Endodermal cell (in vitro differentiated cells): Measurements from ENCODE around the gene LLGL2. TPM values are rescaled to one million over a fixed set of nuclear protein-coding genes. Genes with fewer than 3 reads are reported as not detected.

Experiments
- DNase-seq: peaks from one replicate; pipeline ENCODE4 v3.0.0-alpha.2; 2017
- H3K27ac ChIP-seq: 2 replicates; pipeline ENCODE4 v1.5.1; 2013; ENCODE audit warnings: mild to moderate bottlenecking, low read depth, low read length, moderate library complexity
- H3K27me3 ChIP-seq: 2 replicates; pipeline ENCODE4 v1.6.1; 2013; ENCODE audit warnings: mild to moderate bottlenecking, low read length, moderate library complexity; ENCODE audit not compliant: insufficient read depth, control insufficient read depth, poor library complexity, severe bottlenecking
- H3K36me3 ChIP-seq: 2 replicates; pipeline ENCODE4 v1.7.0; 2013; ENCODE audit warnings: mild to moderate bottlenecking, low read length, moderate library complexity; ENCODE audit not compliant: control insufficient read depth, insufficient read depth
- H3K4me1 ChIP-seq: one replicate; pipeline ENCODE4 v1.7.0; 2013; ENCODE audit warnings: low read length; ENCODE audit not compliant: control insufficient read depth, insufficient read depth
- H3K4me3 ChIP-seq: 2 replicates; pipeline ENCODE4 v1.5.1; 2013; ENCODE audit warnings: mild to moderate bottlenecking, low read length, moderate library complexity
- H3K9ac ChIP-seq: 2 replicates; pipeline ENCODE4 v1.6.1; 2013; ENCODE audit warnings: mild to moderate bottlenecking, low read length, moderate library complexity; ENCODE audit not compliant: poor library complexity, severe bottlenecking; ENCODE audit errors: extremely low read depth
- H3K9me3 ChIP-seq: 2 replicates; pipeline ENCODE4 v1.6.1; 2013; ENCODE audit warnings: mild to moderate bottlenecking, low read length, moderate library complexity; ENCODE audit not compliant: control insufficient read depth
- H3K27ac Mint-ChIP-seq: 2 replicates; pipeline ENCODE4 v1.8.0; 2020; ENCODE audit warnings: mixed read lengths
- H3K27me3 Mint-ChIP-seq: 2 replicates; pipeline ENCODE4 v1.8.0; 2021; ENCODE audit warnings: mild to moderate bottlenecking, mixed read lengths; ENCODE audit not compliant: insufficient read depth
- H3K36me3 Mint-ChIP-seq: 2 replicates; pipeline ENCODE4 v1.8.0; 2020; ENCODE audit warnings: low read depth, mixed read lengths
- H3K4me1 Mint-ChIP-seq: 2 replicates; pipeline ENCODE4 v1.8.0; 2020; ENCODE audit warnings: mixed read lengths
- H3K4me3 Mint-ChIP-seq: 2 replicates; pipeline ENCODE4 v1.8.0; 2020; ENCODE audit warnings: mild to moderate bottlenecking, moderate library complexity, mixed read lengths
- H3K9me3 Mint-ChIP-seq: 2 replicates; pipeline ENCODE4 v1.8.0; 2020; ENCODE audit warnings: mild to moderate bottlenecking, mixed read lengths
- CTCF ChIP-seq: fragments of 200-600 bp; sonication (generic); conservative IDR thresholded peaks from 2 replicates; pipeline ENCODE4 v1.5.0; 2021; ENCODE audit warnings: antibody characterized with exemption, mild to moderate bottlenecking
- WGBS, 2 experiments: methylation state at CpG; one replicate each; pipeline versions ENCODE4 v1.1.5 to v1.1.7; 2013; ENCODE audit warnings: missing lambda C conversion rate in 2 of 2, mixed read lengths in 1 of 2; ENCODE audit not compliant: insufficient coverage in 1 of 2, insufficient read length in 1 of 2; 5-methylcytosine and 5-hydroxymethylcytosine counted together
- total RNA-seq, 2 donors: library from RNA; stranded (reverse); fragmentation: NEBNext Ultra II Directional in 1 of 2; extraction: Animal tissue kit (Norgen Biotek cat#: 25700) in 1 of 2; gene quantifications; 2 replicates in 1 of 2; 3 replicates in 1 of 2; pipeline ENCODE4 v1.2.1, GENCODE V29; 2021

LLGL2 gene
- total RNA-seq, 2 donors from 2014 or later = 128 to 149 TPM

- peak overlapping the region; percentile 57 for H3K9ac ChIP-seq
- H3K4me3 ChIP-seq = peak overlapping the region; percentile 79
- peaks cover 12% of the 10 kb centered on the region for H3K4me1 Mint-ChIP-seq
Observed at GRCh38 chr17:75524269-75524969, 1.1 kb upstream of the LLGL2 start.

DNA sequence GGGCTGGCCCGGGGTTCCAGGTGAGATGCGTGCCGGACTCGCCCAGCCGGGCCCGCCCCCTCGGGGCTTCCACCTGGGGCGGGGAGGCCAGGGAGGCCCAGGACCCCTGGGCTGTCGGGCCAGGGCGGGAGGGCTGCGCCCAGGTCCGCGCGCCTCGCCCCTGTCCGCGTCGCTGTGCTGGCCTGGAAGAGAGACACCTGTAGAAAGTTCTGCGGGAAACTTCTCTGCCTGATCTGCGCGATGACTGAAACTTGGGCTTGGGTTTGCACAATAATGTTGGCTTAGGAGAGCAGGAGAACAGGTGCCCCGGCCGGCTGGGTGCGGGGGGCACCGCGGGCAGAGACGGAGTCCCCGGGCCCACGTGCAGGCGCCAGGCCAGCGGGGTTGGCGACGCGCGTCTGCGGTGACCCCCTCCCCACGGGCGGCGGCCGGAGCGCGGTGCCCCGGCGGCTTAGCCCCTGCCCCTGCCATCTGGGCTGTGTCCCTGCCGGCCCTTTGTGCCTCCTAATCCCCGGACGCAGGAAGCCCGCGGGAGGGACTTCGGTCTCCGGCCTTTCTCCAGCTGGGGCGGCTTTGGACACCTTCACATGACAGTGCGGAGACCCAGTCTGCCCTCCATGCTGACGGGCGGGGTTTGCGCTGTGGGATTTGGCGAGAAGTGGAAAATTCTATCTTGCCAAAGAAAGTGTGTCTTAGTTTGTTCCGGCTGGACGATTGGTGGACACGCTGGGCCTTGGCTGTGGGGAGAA, 483 bp downstream of the LLGL2 start:
- no peak for TF ChIP-seq CTCF
- H3K9me3 ChIP-seq = no peaks in the 10 kb centered on the region
- H3K36me3 Mint-ChIP-seq = peaks cover 19% of the 10 kb centered on the region
- peak overlapping the region; percentile 57 for H3K27ac Mint-ChIP-seq
- H3K9ac ChIP-seq = peak overlapping the region; percentile 60
- H3K9me3 Mint-ChIP-seq = no peaks in the 10 kb centered on the region
- WGBS, 2 experiments = 3 to 6% methylated on average over 35 to 60 of the region's 60 CpGs
- H3K4me1 ChIP-seq = no peaks in the 10 kb centered on the region
- peak; percentile 87 for DNase-seq
- peak overlapping the region; percentile 83 for H3K4me3 Mint-ChIP-seq
- H3K36me3 ChIP-seq = peaks cover 4% of the 10 kb centered on the region
- no peaks in the 10 kb centered on the region for H3K27me3 Mint-ChIP-seq
- no peak overlapping the region for H3K27ac ChIP-seq
- H3K4me1 Mint-ChIP-seq = peaks cover 18% of the 10 kb centered on the region
- peak overlapping the region; percentile 88 for H3K4me3 ChIP-seq
- peaks cover 8% of the 10 kb centered on the region for H3K27me3 ChIP-seq

More at GRCh38 chr17:75524269-75524969, 1.1 kb upstream of the LLGL2 start:
- Histone ChIP-seq H3K4me1 (no peaks in the 10 kb centered on the region), H3K27me3 (peaks cover 8% of the 10 kb centered on the region), H3K9me3 (no peaks in the 10 kb centered on the region), H3K36me3 (peaks cover 4% of the 10 kb centered on the region), H3K27ac (no peak overlapping the region)
- whole genome bisulfite sequencing, 2 experiments = 29 to 40% methylated on average over 19 to 24 of the region's 24 CpGs
- no peaks in the 10 kb centered on the region for H3K9me3 Mint-ChIP-seq
- no peak for DNase-seq
- H3K27ac Mint-ChIP-seq = peak overlapping the region; percentile 85
- TF ChIP-seq CTCF = no peak
- peak overlapping the region; percentile 83 for H3K4me3 Mint-ChIP-seq
- no peaks in the 10 kb centered on the region for H3K27me3 Mint-ChIP-seq
- H3K36me3 Mint-ChIP-seq = peaks cover 21% of the 10 kb centered on the region

- DNase-seq = peak; percentile 86
- Histone ChIP-seq H3K27ac (no peak overlapping the region), H3K9ac (peak overlapping the region; percentile 60), H3K36me3 (no peaks in the 10 kb centered on the region), H3K9me3 (no peaks in the 10 kb centered on the region), H3K4me3 (peak overlapping the region; percentile 88), H3K4me1 (no peaks in the 10 kb centered on the region), H3K27me3 (peaks cover 8% of the 10 kb centered on the region)
- peaks cover 20% of the 10 kb centered on the region for H3K36me3 Mint-ChIP-seq
- H3K4me1 Mint-ChIP-seq = peaks cover 23% of the 10 kb centered on the region
- no peaks in the 10 kb centered on the region for H3K27me3 Mint-ChIP-seq
- H3K27ac Mint-ChIP-seq = peak overlapping the region; percentile 57
- WGBS, 2 experiments = 56 to 64% methylated on average over 10 to 13 of the region's 13 CpGs
- no peaks in the 10 kb centered on the region for H3K9me3 Mint-ChIP-seq
- peak overlapping the region; percentile 83 for H3K4me3 Mint-ChIP-seq
- no peak for TF ChIP-seq CTCF
Observed at GRCh38 chr17:75526555-75527270, 1.2 kb downstream of the LLGL2 start.
